CD14-positive monocyte (primary cell): ENCODE data around the gene CNOT4. TPM values are rescaled to one million over a fixed set of nuclear protein-coding genes. Genes with fewer than 3 reads are reported as not detected.
A peak's percentile ranks its signal among the peaks of the same experiment; 100 is the strongest.

Source experiments
- DNase-seq, 3 donors: peaks; one replicate each; pipeline ENCODE4 v3.0.0-alpha.2; 2011 to 2022
- H2AFZ ChIP-seq: 2 replicates; pipeline ENCODE4 v1.6.0; 2012; ENCODE audit warnings: mild to moderate bottlenecking, low read depth, low read length, inconsistent platforms; ENCODE audit not compliant: insufficient read depth, poor library complexity, severe bottlenecking
- H3K27ac ChIP-seq, 2 donors: 1 replicate in 1 of 2; 2 replicates in 1 of 2; pipeline ENCODE4 v1.5.1; 2012 to 2013; ENCODE audit warnings: low read length in 2 of 2, control low read depth in 1 of 2, inconsistent platforms in 1 of 2, low read depth in 1 of 2, mild to moderate bottlenecking in 1 of 2
- H3K27me3 ChIP-seq, 2 donors: one replicate each; pipeline versions ENCODE4 v1.6.0 to v1.6.1; 2011 to 2013; ENCODE audit warnings: low read length in 2 of 2; ENCODE audit not compliant: control insufficient read depth in 2 of 2, insufficient read depth in 2 of 2
- H3K36me3 ChIP-seq, 2 donors: replicated peaks in 1 of 2; 1 replicate in 1 of 2; 2 replicates in 1 of 2; pipeline versions ENCODE4 v1.5.1 to v1.6.1; 2012 to 2013; ENCODE audit warnings: low read length in 2 of 2, control low read depth in 1 of 2, inconsistent platforms in 1 of 2, mild to moderate bottlenecking in 1 of 2; ENCODE audit not compliant: insufficient read depth in 2 of 2, control insufficient read depth in 1 of 2
- H3K4me1 ChIP-seq, 2 donors: 1 replicate in 1 of 2; 2 replicates in 1 of 2; pipeline versions ENCODE4 v1.5.1 to v1.6.1; 2012 to 2013; ENCODE audit warnings: low read length in 2 of 2, control low read depth in 1 of 2, inconsistent platforms in 1 of 2, mild to moderate bottlenecking in 1 of 2, moderate library complexity in 1 of 2; ENCODE audit not compliant: insufficient read depth in 2 of 2, control insufficient read depth in 1 of 2
- H3K4me2 ChIP-seq: replicated peaks from 2 replicates; pipeline ENCODE3; 2012; ENCODE audit warnings: low read length, moderate library complexity, mild to moderate bottlenecking; ENCODE audit not compliant: poor library complexity, severe bottlenecking; ENCODE audit errors: extremely low read depth
- H3K4me3 ChIP-seq, 3 experiments: fragments of 200-600 bp in 1 of 3; sonication (generic) in 1 of 3; replicated peaks in 1 of 3; 1 replicate in 2 of 3; 2 replicates in 1 of 3; pipeline ENCODE4 v1.5.1; 2011 to 2013; ENCODE audit warnings: low read length in 3 of 3, mild to moderate bottlenecking in 3 of 3, control low read depth in 2 of 3, low read depth in 2 of 3, inconsistent platforms in 1 of 3, moderate library complexity in 1 of 3
- H3K79me2 ChIP-seq: 2 replicates; pipeline ENCODE4 v1.6.0; 2012; ENCODE audit warnings: mild to moderate bottlenecking, control low read depth, inconsistent platforms, low read length, moderate library complexity; ENCODE audit not compliant: insufficient read depth
- H3K9ac ChIP-seq: 2 replicates; pipeline ENCODE4 v1.6.0; 2017; ENCODE audit warnings: low read length, mild to moderate bottlenecking; ENCODE audit not compliant: insufficient read depth, poor library complexity, severe bottlenecking
- H3K9me3 ChIP-seq, 2 donors: replicated peaks in 1 of 2; 1 replicate in 1 of 2; 2 replicates in 1 of 2; pipeline versions ENCODE4 v1.5.1 to v1.6.1; 2012 to 2013; ENCODE audit warnings: low read length in 2 of 2, control low read depth in 1 of 2; ENCODE audit not compliant: control insufficient read depth in 1 of 2, insufficient read depth in 1 of 2
- H4K20me1 ChIP-seq: 2 replicates; pipeline ENCODE4 v1.6.0; 2012; ENCODE audit warnings: mild to moderate bottlenecking, low read length, control low read depth, moderate library complexity; ENCODE audit not compliant: insufficient read depth
- H3K27ac Mint-ChIP-seq, 7 donors: one replicate each; pipeline ENCODE4 v1.8.0; 2020; ENCODE audit warnings: mild to moderate bottlenecking in 7 of 7, mixed read lengths in 7 of 7, moderate library complexity in 6 of 7, inconsistent platforms in 2 of 7
- H3K27me3 Mint-ChIP-seq, 3 donors: one replicate each; pipeline ENCODE4 v1.8.0; 2021 to 2022; ENCODE audit warnings: low read depth in 3 of 3, mild to moderate bottlenecking in 3 of 3, mixed read lengths in 3 of 3, moderate library complexity in 3 of 3, inconsistent platforms in 1 of 3
- H3K36me3 Mint-ChIP-seq, 2 donors: one replicate each; pipeline ENCODE4 v1.8.0; 2020; ENCODE audit warnings: mixed read lengths in 2 of 2, inconsistent platforms in 1 of 2, mild to moderate bottlenecking in 1 of 2
- H3K4me1 Mint-ChIP-seq: one replicate; pipeline ENCODE4 v1.8.0; 2020; ENCODE audit warnings: mild to moderate bottlenecking, mixed read lengths
- H3K4me3 Mint-ChIP-seq, 2 donors: one replicate each; pipeline ENCODE4 v1.8.0; 2020; ENCODE audit warnings: mild to moderate bottlenecking in 2 of 2, mixed read lengths in 2 of 2, moderate library complexity in 1 of 2
- H3K9me3 Mint-ChIP-seq, 7 donors: one replicate each; pipeline ENCODE4 v1.8.0; 2020 to 2022; ENCODE audit warnings: mixed read lengths in 7 of 7, mild to moderate bottlenecking in 6 of 7, moderate library complexity in 6 of 7, inconsistent platforms in 2 of 7
- CTCF ChIP-seq: fragments of 200-600 bp; IDR thresholded peaks from one replicate; pipeline ENCODE4 v1.8.0; 2022; ENCODE audit warnings: antibody characterized with exemption, mild to moderate bottlenecking
- WGBS: methylation state at CpG from one replicate; pipeline ENCODE4 v1.1.5; 2013; ENCODE audit warnings: missing lambda C conversion rate; ENCODE audit not compliant: insufficient coverage; 5-methylcytosine and 5-hydroxymethylcytosine counted together
- intact Hi-C, 2 donors: fragments of 100-400 bp; cut with micrococcal nuclease; formaldehyde crosslinking; loops; one replicate each; pipeline versions ENCODE4 v1.15.0 to v1.15.1; 2023
- polyA plus RNA-seq, 3 donors: library from polyadenylated mRNA; depleted of rRNA in 1 of 3; unstranded in 2 of 3; stranded (reverse) in 1 of 3; fragments of 300-500 nt in 2 of 3; fragments of >200 nt in 1 of 3; fragmentation: Illumina TruSeq in 2 of 3; gene quantifications; 1 replicate in 2 of 3; 2 replicates in 1 of 3; pipeline ENCODE4 v1.2.3, GENCODE V29; 2012 to 2021

The CNOT4 gene
- polyA plus RNA-seq, 3 donors = 4.3 to 7.9 (median 6.3) TPM

GRCh38 chr7:135550196-135550595 lies 40.3 kb upstream of the CNOT4 start:
- Histone ChIP-seq H3K9ac (no peak overlapping the region), H3K27ac (no peak overlapping the region), H3K9me3 (no peaks in the 10 kb centered on the region), H3K4me1 (peaks cover 0 to 7% of the 10 kb centered on the region in 2 donors), H3K27me3 (no peaks in the 10 kb centered on the region), H3K36me3 (no peaks in the 10 kb centered on the region), H3K4me3 (no peak overlapping the region), H3K4me2 (no peak overlapping the region), H4K20me1 (no peaks in the 10 kb centered on the region), H2AFZ (no peak overlapping the region), H3K79me2 (no peaks in the 10 kb centered on the region)
- TF ChIP-seq CTCF = no peak
- H3K9me3 Mint-ChIP-seq = peaks cover 0 to 3% (median 0%) of the 10 kb centered on the region in 7 donors
- DNase-seq = no peak
- intact Hi-C loops = no loop called here
- peak overlapping the region in 2 of 7 donors; percentile 13 to 44 for H3K27ac Mint-ChIP-seq
- peaks cover 0 to 4% (median 3%) of the 10 kb centered on the region in 3 donors for H3K27me3 Mint-ChIP-seq
- H3K4me1 Mint-ChIP-seq = peaks cover 7% of the 10 kb centered on the region
- H3K4me3 Mint-ChIP-seq = no peak overlapping the region
- WGBS = 95% methylated on average over 6 of the region's 7 CpGs
- no peaks in the 10 kb centered on the region for H3K36me3 Mint-ChIP-seq

GRCh38 chr7:135541029-135541428 lies 31.1 kb upstream of the CNOT4 start:
- Histone ChIP-seq H3K9ac (no peak overlapping the region), H3K4me3 (no peak overlapping the region), H3K4me2 (no peak overlapping the region), H3K27me3 (no peaks in the 10 kb centered on the region), H3K9me3 (no peaks in the 10 kb centered on the region), H4K20me1 (no peaks in the 10 kb centered on the region), H3K4me1 (peaks cover 17 to 21% of the 10 kb centered on the region in 2 donors), H3K79me2 (no peaks in the 10 kb centered on the region), H2AFZ (no peak overlapping the region), H3K27ac (no peak overlapping the region), H3K36me3 (no peaks in the 10 kb centered on the region)
- WGBS = 95% methylated on average over 3 of the region's 6 CpGs
- no peaks in the 10 kb centered on the region for H3K36me3 Mint-ChIP-seq
- intact Hi-C loops = no loop called here
- DNase-seq = no peak
- peaks cover 21% of the 10 kb centered on the region for H3K4me1 Mint-ChIP-seq
- H3K9me3 Mint-ChIP-seq = peaks cover 0 to 5% (median 0%) of the 10 kb centered on the region in 7 donors
- TF ChIP-seq CTCF = no peak
- no peak overlapping the region for H3K27ac Mint-ChIP-seq
- H3K4me3 Mint-ChIP-seq = no peak overlapping the region
- peaks cover 0 to 3% (median 1%) of the 10 kb centered on the region in 3 donors for H3K27me3 Mint-ChIP-seq
